ENCODE data around the gene FKBP15. TPM values are rescaled to one million over a fixed set of nuclear protein-coding genes. Genes with fewer than 3 reads are reported as not detected.
"Not testable (repeated sequence)": the region's sequence is repeated elsewhere in the genome, so short reads cannot be mapped to it uniquely, and the experiment has no call there.

FKBP15 gene
- total RNA-seq, 2 donors from 2014 or later, result 25.5 to 29.7 TPM

DNA sequence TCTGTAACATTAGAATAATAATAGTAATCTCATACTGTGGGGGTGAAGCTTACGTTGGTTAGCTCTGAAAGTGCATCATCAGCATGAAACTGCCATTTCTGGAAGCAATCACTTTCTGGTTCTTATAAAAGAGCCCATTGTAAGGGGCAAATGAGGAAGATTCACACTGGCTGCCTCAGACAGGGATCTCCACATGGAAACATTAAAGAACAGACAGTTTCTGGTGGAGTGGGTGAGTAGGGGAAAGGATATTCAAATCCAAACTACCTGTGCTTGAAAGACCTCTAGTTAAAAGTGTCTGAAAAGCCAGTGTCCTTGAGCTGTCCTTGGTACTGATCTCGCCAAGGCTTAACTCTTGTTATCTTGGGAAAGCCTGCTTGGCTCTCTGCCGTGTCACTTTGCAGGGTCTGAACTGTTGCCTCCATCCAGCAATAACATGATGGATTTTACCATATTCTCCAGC, 89.4 kb downstream of the FKBP15 start:
- DNase-seq (ENCODE audit: low spot score), result no peak
- intact Hi-C loops (cut with DNase I), result no loop called here

DNA sequence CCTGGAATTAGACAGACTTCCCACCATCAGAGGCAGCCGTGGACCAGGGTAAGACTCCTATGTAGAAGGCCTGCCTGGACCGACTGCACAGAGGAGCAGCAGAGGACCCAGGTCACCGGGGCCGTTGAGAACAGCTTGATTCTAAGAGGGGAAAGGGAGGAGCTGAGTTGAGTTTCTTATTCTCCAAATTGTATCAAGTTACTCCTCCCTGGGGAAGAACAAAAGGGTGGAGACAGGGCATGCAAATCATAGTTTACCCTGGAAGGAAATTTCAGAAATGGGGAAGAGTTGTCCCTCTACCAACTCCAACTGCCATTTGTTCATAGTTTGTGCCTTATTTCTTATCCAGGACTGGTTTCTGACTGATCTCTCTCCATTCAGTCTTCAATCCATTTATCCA, 91.2 kb downstream of the FKBP15 start:
- DNase-seq (ENCODE audit: low spot score), result no peak
- intact Hi-C loops (cut with DNase I), result no loop called here

DNA sequence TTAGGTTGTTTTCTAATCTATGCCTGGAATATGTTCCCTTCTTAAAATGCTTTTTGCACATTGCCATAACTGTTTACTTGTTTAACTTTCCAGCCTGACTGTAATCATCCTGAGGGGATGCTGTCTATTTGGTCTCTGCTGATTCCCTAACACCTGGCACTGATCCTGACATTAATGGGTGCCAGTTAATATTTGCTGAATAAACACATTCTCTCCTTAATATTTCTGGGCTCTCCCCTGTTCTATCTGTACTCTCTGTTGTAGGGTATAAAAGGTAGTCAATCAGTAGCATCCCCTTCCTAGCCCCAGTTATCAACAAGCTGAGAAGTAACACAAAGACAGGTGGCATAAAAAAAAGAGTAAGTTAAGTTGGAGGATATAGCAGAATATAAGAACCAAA, 91.6 kb downstream of the FKBP15 start:
- intact Hi-C loops (cut with DNase I), result no loop called here
- DNase-seq (ENCODE audit: low spot score), result no peak

DNA sequence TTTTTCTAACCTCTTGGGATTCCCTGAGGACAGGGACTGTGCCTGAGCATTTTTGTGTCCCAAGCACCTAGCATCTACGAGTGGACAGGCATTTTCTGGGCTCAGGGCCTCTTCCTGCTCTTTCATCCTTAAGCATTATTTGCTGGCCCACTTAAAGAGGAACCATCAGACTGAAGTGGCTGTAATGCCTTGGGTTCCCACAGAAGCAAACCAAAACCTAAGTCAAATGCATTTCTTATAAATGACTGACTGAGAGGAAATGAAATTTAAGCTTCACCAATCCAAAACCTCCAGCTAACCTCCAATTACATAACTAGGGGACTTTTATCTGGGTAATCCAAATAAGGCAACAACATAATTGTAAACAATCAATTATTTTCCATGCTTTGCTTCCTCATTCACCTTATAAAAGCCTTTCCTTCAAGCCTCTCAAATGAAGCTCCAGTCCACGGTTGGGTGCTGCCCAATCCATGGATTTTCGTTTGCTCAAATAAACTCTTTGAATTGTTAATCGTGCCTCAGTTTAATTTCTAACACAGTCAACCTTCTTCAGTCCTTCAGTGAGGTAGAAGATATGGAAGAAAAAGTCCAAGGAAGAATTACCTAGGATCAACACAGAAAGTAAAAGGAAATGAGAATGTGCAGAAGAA, 95.6 kb downstream of the FKBP15 start:
- no peak for DNase-seq (ENCODE audit: low spot score)
- intact Hi-C loops (cut with DNase I), result no loop called here

DNA sequence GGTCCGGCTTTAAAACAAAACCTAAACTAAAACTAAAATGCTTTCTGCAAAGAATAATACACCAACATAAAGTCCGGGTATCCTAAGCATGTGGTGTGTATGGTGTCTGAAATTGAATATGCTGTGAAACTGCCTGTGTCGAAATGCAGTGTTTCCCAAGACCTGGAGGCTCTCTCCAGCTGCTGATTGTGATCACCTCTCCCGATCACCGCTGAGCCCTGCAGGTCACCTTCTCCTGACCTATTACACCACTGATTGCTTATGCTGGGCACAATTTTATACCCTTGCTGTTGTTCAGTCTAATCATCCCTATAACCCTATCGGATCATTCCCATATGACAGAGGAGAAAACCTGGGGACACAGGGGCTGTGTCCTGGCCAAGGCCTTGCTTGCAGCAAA, 102.2 kb downstream of the FKBP15 start:
- DNase-seq (ENCODE audit: low spot score); intact Hi-C loops (cut with DNase I): not testable (repeated sequence)

Other genes with a start within 250 kb of the FKBP15 start
- 1 to 10 TPM; 2.1 to 3.2 TPM for gene ZNF883, start 209.1 kb downstream of the FKBP15 start, total RNA-seq
- 1 to 10 TPM; 3.6 to 4.4 TPM for gene ZFP37, start 164.6 kb downstream of the FKBP15 start, total RNA-seq
- gene SLC31A2, start 70.3 kb downstream of the FKBP15 start, total RNA-seq, result 10 to 100 TPM in 1 of 2 donors, 1 to 10 TPM in 1; 9.7 to 13.6 TPM
- 10 to 100 TPM; 15.0 to 15.2 TPM for gene SLC31A1, start 267 bp upstream of the FKBP15 start, total RNA-seq
- gene CDC26, start 54.3 kb upstream of the FKBP15 start, total RNA-seq, result 10 to 100 TPM; 24.5 to 32.3 TPM
- gene PRPF4, start 54.4 kb upstream of the FKBP15 start, total RNA-seq, result 10 to 100 TPM; 13.7 TPM
- gene RNF183, start 82.1 kb upstream of the FKBP15 start, total RNA-seq, result not detected
- gene WDR31, start 119.0 kb upstream of the FKBP15 start, total RNA-seq, result 1 to 10 TPM; 2.1 to 2.3 TPM
- gene BSPRY, start 128.3 kb upstream of the FKBP15 start, total RNA-seq, result under 1 TPM; 0.14 to 0.28 TPM
- 10 to 100 TPM in 1 of 2 donors, 1 to 10 TPM in 1; 7.6 to 10.6 TPM for gene HDHD3, start 155.7 kb upstream of the FKBP15 start, total RNA-seq
- gene ALAD, start 180.0 kb upstream of the FKBP15 start, total RNA-seq, result 10 to 100 TPM; 33.1 to 41.2 TPM
- 10 to 100 TPM; 24.3 to 25.4 TPM for gene POLE3, start 189.4 kb upstream of the FKBP15 start, total RNA-seq
- under 1 TPM; 0.32 to 0.33 TPM for gene C9orf43, start 189.5 kb upstream of the FKBP15 start, total RNA-seq
- 10 to 100 TPM; 66.2 to 71.4 TPM for gene RGS3, start 242.4 kb upstream of the FKBP15 start, total RNA-seq

All from posterior vena cava (tissue), 2 donors.